Karpas-422 (cell line): ENCODE measurements around the gene IRF2. TPM values are rescaled to one million over a fixed set of nuclear protein-coding genes. Genes with fewer than 3 reads are reported as not detected.
"Not testable (repeated sequence)": the region's sequence is repeated elsewhere in the genome, so short reads cannot be mapped to it uniquely, and the experiment has no call there.

Source experiments
- DNase-seq: peaks from one replicate; pipeline ENCODE4 v3.0.0-alpha.2; 2015
- H2AFZ ChIP-seq: fragments of 200-600 bp; sonication (generic); 2 replicates; pipeline ENCODE4 v1.6.1; 2014; ENCODE audit warnings: antibody characterized with exemption, low read length, mixed read lengths
- H3K27ac ChIP-seq: fragments of 200-600 bp; sonication (generic); 2 replicates; pipeline ENCODE4 v1.5.1; 2014; ENCODE audit warnings: mild to moderate bottlenecking, low read length, moderate library complexity
- H3K27me3 ChIP-seq: fragments of 200-600 bp; sonication (generic); 2 replicates; pipeline ENCODE4 v1.6.1; 2014; ENCODE audit warnings: low read length, mixed read lengths
- H3K36me3 ChIP-seq: fragments of 200-600 bp; sonication (generic); 2 replicates; pipeline ENCODE4 v1.6.1; 2014; ENCODE audit warnings: low read length, mixed read lengths; ENCODE audit not compliant: insufficient read depth
- H3K4me1 ChIP-seq: fragments of 200-600 bp; sonication (generic); 2 replicates; pipeline ENCODE4 v1.6.1; 2014; ENCODE audit warnings: mild to moderate bottlenecking, low read length, mixed read lengths
- H3K4me2 ChIP-seq: fragments of 200-600 bp; sonication (generic); 2 replicates; pipeline ENCODE4 v1.6.1; 2014; ENCODE audit warnings: low read length, low read depth, mild to moderate bottlenecking; ENCODE audit not compliant: poor library complexity, severe bottlenecking
- H3K4me3 ChIP-seq: fragments of 200-600 bp; sonication (generic); 2 replicates; pipeline ENCODE4 v1.5.1; 2014; ENCODE audit warnings: mild to moderate bottlenecking, antibody characterized with exemption, low read length, mixed read lengths
- H3K79me2 ChIP-seq: fragments of 200-600 bp; sonication (generic); 2 replicates; pipeline ENCODE4 v1.6.1; 2014; ENCODE audit warnings: mild to moderate bottlenecking, low read length, mixed read lengths
- H3K9ac ChIP-seq: fragments of 200-600 bp; sonication (generic); 2 replicates; pipeline ENCODE4 v1.6.0; 2014; ENCODE audit warnings: low read length
- H3K9me2 ChIP-seq: fragments of 200-600 bp; sonication (generic), shearing (Covaris generic); replicated peaks from 2 replicates; pipeline ENCODE4 v1.6.0; 2014; ENCODE audit warnings: mild to moderate bottlenecking, low read length, moderate library complexity; ENCODE audit not compliant: insufficient read depth
- H3K9me3 ChIP-seq: fragments of 300-700, 200-600 bp; sonication (generic); 2 replicates; pipeline ENCODE4 v1.6.1; 2014; ENCODE audit warnings: low read length, mixed read lengths
- H4K20me1 ChIP-seq: fragments of 200-600 bp; sonication (generic); 2 replicates; pipeline ENCODE4 v1.6.1; 2014; ENCODE audit warnings: mild to moderate bottlenecking, antibody characterized with exemption, low read length, low read depth; ENCODE audit not compliant: insufficient read depth
- total RNA-seq: library from RNA; depleted of rRNA; stranded (reverse); fragments of >200 nt; shearing (Covaris generic); gene quantifications from 2 replicates; pipeline ENCODE4 v1.2.3, GENCODE V29; 2014; ENCODE audit warnings: low replicate concordance

The IRF2 gene
- total RNA-seq, 1 experiment from 2014 or later: 35.5 TPM

DNA sequence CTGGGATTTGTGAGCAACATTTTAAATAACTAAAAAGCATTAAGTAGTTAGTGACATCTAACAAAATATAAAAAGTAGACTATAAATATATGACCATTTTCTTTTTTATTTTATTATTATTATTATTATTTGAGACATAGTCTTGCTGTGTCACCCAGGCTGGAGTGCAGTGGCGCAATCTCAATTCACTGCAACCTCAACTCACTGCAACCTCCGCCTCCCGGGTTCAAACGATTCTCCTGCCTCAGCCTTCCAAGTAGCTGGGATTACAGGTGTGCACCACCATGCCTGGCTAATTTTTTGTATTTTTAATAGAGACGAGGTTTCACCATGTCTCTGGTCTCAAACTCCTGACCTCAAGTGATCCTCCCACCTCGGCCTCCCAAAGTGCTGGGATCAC lies 128.1 kb downstream of the IRF2 start:
- not testable (repeated sequence) for H3K9me2 ChIP-seq, H2AFZ ChIP-seq, H3K4me3 ChIP-seq, H3K27me3 ChIP-seq, DNase-seq, H3K9ac ChIP-seq, H3K79me2 ChIP-seq, H4K20me1 ChIP-seq, H3K4me2 ChIP-seq, H3K9me3 ChIP-seq, H3K36me3 ChIP-seq
- Histone ChIP-seq H3K27ac (peak overlapping the region; percentile 93), H3K4me1 (peaks cover 72% of the 10 kb centered on the region)

DNA sequence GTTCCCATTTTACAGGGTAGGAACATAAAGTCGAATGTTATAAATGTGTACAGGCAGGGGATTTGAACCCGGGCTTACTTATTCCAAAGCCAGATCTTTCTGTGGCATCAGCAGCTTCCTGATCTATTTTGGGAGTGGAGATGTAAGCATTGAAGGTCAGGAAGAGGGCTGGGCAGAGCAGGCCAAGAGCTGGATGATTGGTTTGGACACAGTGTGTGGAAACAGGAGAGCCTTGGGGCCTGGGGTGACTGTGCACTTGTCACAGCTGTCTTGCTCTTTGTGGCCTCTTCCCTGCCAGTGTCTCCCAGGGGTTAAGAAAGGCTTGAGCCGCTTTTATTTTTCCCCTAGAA lies 128.8 kb downstream of the IRF2 start:
- Histone ChIP-seq H3K9me3 (no peaks in the 10 kb centered on the region), H3K9ac (peak overlapping the region; percentile 41)

DNA sequence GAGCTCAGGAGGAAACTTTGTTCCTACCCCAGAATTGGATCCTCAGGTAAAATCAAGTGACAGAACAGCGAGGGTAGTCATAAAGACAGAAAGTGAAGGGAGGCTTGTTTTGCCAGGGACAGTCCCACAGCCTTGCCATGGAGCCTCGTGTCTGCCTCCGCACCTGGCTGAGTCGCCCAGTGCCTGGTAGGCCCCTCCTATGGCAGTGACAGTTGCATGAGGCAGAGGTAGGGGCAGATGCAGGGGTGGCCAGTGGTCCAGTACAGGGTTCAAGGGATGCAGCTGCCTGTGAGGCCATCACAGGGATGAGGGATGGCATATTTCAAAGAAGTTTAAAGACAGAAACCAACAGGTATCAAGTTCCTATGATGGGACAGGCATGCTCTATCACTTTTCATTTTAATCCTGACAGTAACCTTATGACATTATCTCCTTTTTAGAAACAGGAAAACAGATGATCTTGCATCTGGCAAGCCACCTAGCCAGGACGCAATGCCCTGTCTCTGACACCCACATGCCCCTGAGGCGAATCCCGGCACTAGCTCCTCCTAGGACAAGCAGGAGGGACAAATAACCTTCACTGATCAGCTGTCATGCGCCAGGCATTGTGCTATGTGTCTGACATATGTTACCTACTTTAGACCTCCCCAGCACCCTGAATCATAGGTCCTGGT lies 129.3 kb downstream of the IRF2 start:
- no peaks in the 10 kb centered on the region for H3K27me3 ChIP-seq
- no peak overlapping the region for H3K4me3 ChIP-seq
- peak overlapping the region; percentile 68 for H3K27ac ChIP-seq
- peak overlapping the region; percentile 41; the same call in 1 of the 2 replicates for H3K9ac ChIP-seq
- no peaks in the 10 kb centered on the region for H3K79me2 ChIP-seq
- no peaks in the 10 kb centered on the region for H4K20me1 ChIP-seq
- DNase-seq: no peak
- no peaks in the 10 kb centered on the region for H3K36me3 ChIP-seq
- H3K4me2 ChIP-seq: peak overlapping the region; percentile 81
- no peaks in the 10 kb centered on the region for H3K9me2 ChIP-seq
- peak overlapping the region; percentile 51; the same call in 1 of the 2 replicates for H2AFZ ChIP-seq
- H3K4me1 ChIP-seq: peaks cover 73% of the 10 kb centered on the region
- no peaks in the 10 kb centered on the region for H3K9me3 ChIP-seq

More for the DNA sequence above, 128.8 kb downstream of the IRF2 start:
- Histone ChIP-seq H3K36me3 (no peaks in the 10 kb centered on the region), H3K9me2 (no peaks in the 10 kb centered on the region), H3K4me1 (peaks cover 73% of the 10 kb centered on the region), H3K4me2 (no peak overlapping the region), H4K20me1 (no peaks in the 10 kb centered on the region), H3K79me2 (no peaks in the 10 kb centered on the region), H2AFZ (no peak overlapping the region; the same call in 1 of the 2 replicates), H3K27ac (peak overlapping the region; percentile 68), H3K27me3 (no peaks in the 10 kb centered on the region), H3K4me3 (no peak overlapping the region)
- no peak for DNase-seq

DNA sequence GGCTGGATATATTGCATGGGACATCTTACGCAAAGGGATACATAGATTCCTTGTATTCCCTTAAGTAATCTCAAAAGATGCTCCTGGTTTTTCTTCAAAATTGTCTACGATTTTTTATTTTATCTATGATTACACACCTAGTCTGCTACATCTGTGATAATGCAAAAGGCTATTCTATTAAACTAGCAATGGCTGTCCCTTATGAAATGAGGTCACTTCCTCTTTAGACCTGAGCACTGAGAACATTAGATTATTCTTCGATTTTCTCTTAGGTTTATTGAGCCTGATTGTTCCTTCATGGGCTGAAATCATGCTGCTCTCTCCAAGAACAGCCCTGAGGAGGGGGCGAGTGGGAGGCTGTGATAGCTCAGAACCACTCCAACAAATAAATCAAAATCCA lies 129.9 kb downstream of the IRF2 start:
- no peaks in the 10 kb centered on the region for H3K9me2 ChIP-seq
- H3K79me2 ChIP-seq: no peaks in the 10 kb centered on the region
- H4K20me1 ChIP-seq: no peaks in the 10 kb centered on the region
- peak; percentile 54 for DNase-seq
- H3K36me3 ChIP-seq: no peaks in the 10 kb centered on the region
- peak overlapping the region; percentile 51 for H2AFZ ChIP-seq
- no peaks in the 10 kb centered on the region for H3K27me3 ChIP-seq
- H3K9ac ChIP-seq: peak overlapping the region; percentile 70
- no peaks in the 10 kb centered on the region for H3K9me3 ChIP-seq
- H3K4me1 ChIP-seq: peaks cover 73% of the 10 kb centered on the region
- H3K4me3 ChIP-seq: peak overlapping the region; percentile 68
- peak overlapping the region; percentile 68 for H3K27ac ChIP-seq
- peak overlapping the region; percentile 81 for H3K4me2 ChIP-seq

DNA sequence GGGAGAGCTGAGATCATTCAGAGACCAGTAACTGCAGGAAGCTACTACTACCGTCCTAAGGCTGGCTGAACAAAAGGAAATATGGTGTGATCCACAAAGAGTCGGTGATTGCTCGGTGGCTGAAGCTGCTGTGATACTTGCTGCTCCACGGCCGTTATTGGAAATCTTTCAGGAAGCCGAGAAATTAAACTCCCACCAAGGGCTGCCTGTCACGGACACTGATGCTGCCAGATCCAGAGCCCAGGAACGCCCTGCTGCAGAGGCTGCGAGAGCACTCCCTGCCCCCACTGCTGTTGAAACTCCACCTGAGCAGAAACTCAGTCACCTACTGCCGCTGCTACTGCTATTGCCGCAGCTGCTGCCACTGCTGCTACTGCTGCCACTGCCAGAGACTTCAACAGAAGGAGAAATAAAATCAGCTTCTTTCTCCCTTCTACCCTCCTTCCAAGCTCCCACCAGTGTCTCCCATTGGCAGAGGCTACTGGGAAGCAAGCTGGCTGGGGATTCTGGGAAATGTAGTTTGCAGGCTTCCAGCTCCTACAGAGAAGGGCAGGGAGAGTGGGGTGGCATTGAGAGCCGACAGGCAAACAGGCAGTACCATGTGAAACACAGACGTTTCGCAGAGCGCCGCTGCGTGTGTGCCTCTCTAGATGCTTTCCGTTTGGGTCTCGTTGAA lies 130.7 kb downstream of the IRF2 start:
- peak overlapping the region; percentile 78 for H2AFZ ChIP-seq
- no peaks in the 10 kb centered on the region for H3K9me3 ChIP-seq
- H3K9me2 ChIP-seq: no peaks in the 10 kb centered on the region
- H3K4me2 ChIP-seq: peak overlapping the region; percentile 81
- peak overlapping the region; percentile 68 for H3K27ac ChIP-seq
- H3K79me2 ChIP-seq: no peaks in the 10 kb centered on the region
- H3K9ac ChIP-seq: peak overlapping the region; percentile 70
- peak; percentile 75 for DNase-seq
- peaks cover 65% of the 10 kb centered on the region for H3K4me1 ChIP-seq
- H3K36me3 ChIP-seq: no peaks in the 10 kb centered on the region
- H3K27me3 ChIP-seq: no peaks in the 10 kb centered on the region
- no peaks in the 10 kb centered on the region for H4K20me1 ChIP-seq
- H3K4me3 ChIP-seq: peak overlapping the region; percentile 68

DNA sequence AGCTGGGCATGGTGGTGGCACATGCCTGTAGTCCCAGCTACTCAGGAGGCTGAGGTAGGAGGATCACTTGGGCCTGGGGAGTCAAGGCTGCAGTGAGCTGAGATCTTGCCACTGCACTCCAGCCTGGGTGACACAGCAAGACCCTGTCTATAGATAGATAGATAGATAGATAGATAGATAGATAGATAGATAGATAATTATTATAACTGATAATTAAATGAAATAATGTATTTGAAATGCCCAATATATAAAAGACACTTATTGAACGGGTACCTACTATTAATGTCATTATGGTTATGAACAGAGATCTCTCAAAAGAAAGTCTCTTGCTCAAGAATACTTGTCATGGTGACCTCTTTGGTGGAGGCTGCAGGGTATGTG lies 131.5 kb downstream of the IRF2 start:
- DNase-seq, H3K27me3 ChIP-seq, H4K20me1 ChIP-seq, H2AFZ ChIP-seq, H3K9me2 ChIP-seq, H3K9me3 ChIP-seq, H3K36me3 ChIP-seq, H3K4me3 ChIP-seq, H3K79me2 ChIP-seq: not testable (repeated sequence)
- Histone ChIP-seq H3K4me2 (peak overlapping the region; percentile 81), H3K27ac (0 out of 2 replicates have a peak overlapping the region, but pooled peaks have one; percentile 68), H3K4me1 (peaks cover 57% of the 10 kb centered on the region), H3K9ac (peak overlapping the region; percentile 70; the same call in 1 of the 2 replicates)

DNA sequence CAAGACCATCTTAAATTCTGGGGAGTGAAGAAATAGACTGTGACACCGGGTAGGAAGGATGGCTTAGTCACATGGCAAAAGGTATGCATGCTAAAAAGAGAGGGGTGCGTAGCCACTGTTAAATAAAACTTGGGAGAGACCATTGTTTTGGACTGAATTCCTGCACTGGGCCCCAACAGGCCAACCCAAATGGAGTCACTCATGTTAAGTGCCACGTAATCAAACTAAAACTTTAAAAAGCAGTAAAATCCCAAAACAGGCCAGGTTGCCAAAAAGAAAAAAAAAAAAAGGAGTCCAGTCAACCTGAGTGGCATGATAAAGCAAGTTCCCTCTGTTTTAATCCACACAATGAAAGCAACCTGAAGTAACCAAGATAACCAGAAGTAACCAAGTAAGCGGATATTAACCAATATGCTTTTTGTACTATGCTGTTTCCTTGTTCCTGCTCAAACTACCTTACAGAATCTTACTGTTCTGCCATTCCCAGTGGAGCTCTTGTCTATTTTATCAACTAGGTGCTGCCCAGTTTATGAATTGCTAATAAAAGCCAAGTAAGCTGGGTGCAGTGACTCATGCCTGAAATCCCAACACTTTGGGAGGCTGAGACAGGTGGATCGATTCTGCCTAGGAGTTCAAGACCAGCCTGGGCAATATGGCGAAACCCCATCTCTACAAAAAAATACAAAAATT lies 132.0 kb downstream of the IRF2 start:
- H3K9me3 ChIP-seq: no peaks in the 10 kb centered on the region
- H3K27me3 ChIP-seq: no peaks in the 10 kb centered on the region
- peaks cover 52% of the 10 kb centered on the region for H3K4me1 ChIP-seq
- no peak overlapping the region for H3K4me2 ChIP-seq
- no peaks in the 10 kb centered on the region for H3K79me2 ChIP-seq
- no peak overlapping the region for H3K27ac ChIP-seq
- no peak overlapping the region for H2AFZ ChIP-seq
- no peaks in the 10 kb centered on the region for H4K20me1 ChIP-seq
- DNase-seq: no peak
- no peak overlapping the region for H3K4me3 ChIP-seq
- H3K36me3 ChIP-seq: no peaks in the 10 kb centered on the region
- no peak overlapping the region for H3K9ac ChIP-seq
- no peaks in the 10 kb centered on the region for H3K9me2 ChIP-seq
